ENCODE results near the gene TLL2.

The TLL2 gene

GRCh38 chr10:96384506-96384905 is 129.2 kb downstream of the TLL2 start:
- DNase-seq, result no peak

GRCh38 chr10:96380821-96381220 is 132.9 kb downstream of the TLL2 start:
- DNase-seq, result no peak

GRCh38 chr10:96379758-96380157 is 134.0 kb downstream of the TLL2 start:
- no peak for DNase-seq

GRCh38 chr10:96378741-96379140 is 135.0 kb downstream of the TLL2 start:
- no peak for DNase-seq

- no peak for DNase-seq
Observed at GRCh38 chr10:96377816-96378294, 135.9 kb downstream of the TLL2 start.

GRCh38 chr10:96376483-96376882 is 137.2 kb downstream of the TLL2 start:
- DNase-seq, result no peak

- DNase-seq, result no peak
Observed at GRCh38 chr10:96374985-96375830, 138.5 kb downstream of the TLL2 start.

GRCh38 chr10:96374639-96374984 is 139.1 kb downstream of the TLL2 start:
- DNase-seq, result no peak

- no peak for DNase-seq
Observed at GRCh38 chr10:96374004-96374403, 139.7 kb downstream of the TLL2 start.

- DNase-seq, result no peak
Observed at GRCh38 chr10:96371356-96371755, 142.4 kb downstream of the TLL2 start.

GRCh38 chr10:96370584-96371157 is 143.1 kb downstream of the TLL2 start:
- DNase-seq, result no peak

- DNase-seq, result no peak
Observed at GRCh38 chr10:96369890-96370583, 143.7 kb downstream of the TLL2 start.

- no peak for DNase-seq
Observed at GRCh38 chr10:96368971-96369370, 144.8 kb downstream of the TLL2 start.

- DNase-seq, result no peak
Observed at GRCh38 chr10:96367470-96367869, 146.3 kb downstream of the TLL2 start.

- DNase-seq, result no peak
Observed at GRCh38 chr10:96366508-96366907, 147.2 kb downstream of the TLL2 start.

GRCh38 chr10:96365571-96365970 is 148.2 kb downstream of the TLL2 start:
- DNase-seq, result no peak

GRCh38 chr10:96360766-96361165 is 153.0 kb downstream of the TLL2 start:
- no peak for DNase-seq

- DNase-seq, result no peak
Observed at GRCh38 chr10:96360331-96360730, 153.4 kb downstream of the TLL2 start.

- no peak for DNase-seq
Observed at GRCh38 chr10:96359616-96360015, 154.1 kb downstream of the TLL2 start.

GRCh38 chr10:96358851-96359540 is 154.7 kb downstream of the TLL2 start, which contains the start of gene OPALIN:
Gene OPALIN, minus strand, starts transcription at chr10:96359002. Its CDS starts 106 bp downstream, at chr10:96358896.
- DNase-seq, result no peak

GRCh38 chr10:96357038-96357620 is 156.6 kb downstream of the TLL2 start:
- DNase-seq, result no peak

GRCh38 chr10:96352582-96352981 is 161.1 kb downstream of the TLL2 start:
- no peak for DNase-seq

- no peak for DNase-seq
Observed at GRCh38 chr10:96352027-96352426, 161.7 kb downstream of the TLL2 start.
